NCI-H146 (cell line): ENCODE data around the gene GPAT2.
A peak's percentile ranks its signal among the peaks of the same experiment; 100 is the strongest.
"Not testable (repeated sequence)": the region's sequence is repeated elsewhere in the genome, so short reads cannot be mapped to it uniquely, and the experiment has no call there.

ENCODE experiments used
- DNase-seq: peaks from one replicate; lab custom pipeline; 2025; lab: John Stamatoyannopoulos, UW

The GPAT2 gene

GRCh38 chr2:96034792-96035191 lies at the start of gene GPAT2:
Gene GPAT2, minus strand, starts transcription at chr2:96034916. Its CDS starts 2,557 bp downstream, at chr2:96032359.
- not testable (repeated sequence) for DNase-seq

GRCh38 chr2:96083989-96084857 lies 49.5 kb upstream of the GPAT2 start:
- no peak for DNase-seq

- DNase-seq = no peak
Observed at GRCh38 chr2:96083064-96083939, 48.6 kb upstream of the GPAT2 start.

- DNase-seq = no peak
Observed at GRCh38 chr2:96082211-96083063, 47.7 kb upstream of the GPAT2 start.

GRCh38 chr2:96081042-96081441 lies 46.3 kb upstream of the GPAT2 start:
- no peak for DNase-seq

- DNase-seq = no peak
Observed at GRCh38 chr2:96075199-96075771, 40.6 kb upstream of the GPAT2 start.

- DNase-seq = no peak
Observed at GRCh38 chr2:96074156-96074555, 39.4 kb upstream of the GPAT2 start.

- DNase-seq = no peak
Observed at GRCh38 chr2:96073170-96073775, 38.6 kb upstream of the GPAT2 start.

GRCh38 chr2:96072746-96073145 lies 38.0 kb upstream of the GPAT2 start:
- no peak for DNase-seq

GRCh38 chr2:96071977-96072491 lies 37.3 kb upstream of the GPAT2 start:
- DNase-seq = peak; percentile 21

- DNase-seq = not testable (repeated sequence)
Observed at GRCh38 chr2:96071087-96071976, 36.6 kb upstream of the GPAT2 start.

- not testable (repeated sequence) for DNase-seq
Observed at GRCh38 chr2:96070351-96070750, 35.6 kb upstream of the GPAT2 start.

GRCh38 chr2:96069878-96070277 lies 35.2 kb upstream of the GPAT2 start:
- not testable (repeated sequence) for DNase-seq

- DNase-seq = peak; percentile 72
Observed at GRCh38 chr2:96067902-96068581, 33.3 kb upstream of the GPAT2 start.

GRCh38 chr2:96067098-96067660 lies 32.5 kb upstream of the GPAT2 start:
- not testable (repeated sequence) for DNase-seq

- not testable (repeated sequence) for DNase-seq
Observed at GRCh38 chr2:96066511-96066910, 31.8 kb upstream of the GPAT2 start.

GRCh38 chr2:96065954-96066353 lies 31.2 kb upstream of the GPAT2 start:
- DNase-seq = not testable (repeated sequence)

- no peak for DNase-seq
Observed at GRCh38 chr2:96065381-96065930, 30.7 kb upstream of the GPAT2 start.
